Stimulated activated CD8-positive, alpha-beta memory T cell treated with anti-CD3 and anti-CD28 coated beads, Interleukin-7, amount 100 ng/mL, for 24 hours (primary cell): ENCODE measurements around the gene NFE2L2.
A peak's percentile ranks its signal among the peaks of the same experiment; 100 is the strongest.
"Not testable (repeated sequence)": the region's sequence is repeated elsewhere in the genome, so short reads cannot be mapped to it uniquely, and the experiment has no call there.

Experiments used
- DNase-seq: peaks from one replicate; pipeline ENCODE4 v3.0.0-alpha.2; 2020; ENCODE audit warnings: low read depth

Gene NFE2L2

GRCh38 chr2:177281400-177282180 lies 17.1 kb upstream of the NFE2L2 start:
- DNase-seq = no peak

- DNase-seq = no peak
These were observed 15.3 kb upstream of the NFE2L2 start for GRCh38 chr2:177279847-177280246.

GRCh38 chr2:177275743-177276055 lies 11.2 kb upstream of the NFE2L2 start:
- no peak for DNase-seq

GRCh38 chr2:177275040-177275742 lies 10.7 kb upstream of the NFE2L2 start:
- no peak for DNase-seq

- DNase-seq = no peak
These were observed 8.9 kb upstream of the NFE2L2 start for GRCh38 chr2:177273408-177273807.

- DNase-seq = no peak
These were observed 8.2 kb upstream of the NFE2L2 start for GRCh38 chr2:177272765-177273164.

- DNase-seq = no peak
These were observed 7.6 kb upstream of the NFE2L2 start for GRCh38 chr2:177271981-177272666.

- DNase-seq = no peak
These were observed 6.0 kb upstream of the NFE2L2 start for GRCh38 chr2:177270531-177270930.

- DNase-seq = no peak
These were observed 4.4 kb upstream of the NFE2L2 start for GRCh38 chr2:177268901-177269300.

- DNase-seq = no peak
These were observed 3.8 kb upstream of the NFE2L2 start for GRCh38 chr2:177268187-177268871.

GRCh38 chr2:177266955-177267354 lies 2.4 kb upstream of the NFE2L2 start:
- DNase-seq = not testable (repeated sequence)

- DNase-seq = no peak
These were observed 1.6 kb upstream of the NFE2L2 start for GRCh38 chr2:177265824-177266817.

GRCh38 chr2:177264209-177264692 lies 276 bp downstream of the NFE2L2 start:
- DNase-seq = no peak

- peak; percentile 86 for DNase-seq
These were observed 897 bp downstream of the NFE2L2 start for GRCh38 chr2:177263451-177264208.

- no peak for DNase-seq
These were observed 1.5 kb downstream of the NFE2L2 start for GRCh38 chr2:177262958-177263450.

- no peak for DNase-seq
These were observed 2.4 kb downstream of the NFE2L2 start for GRCh38 chr2:177262092-177262491.

- no peak for DNase-seq
These were observed 3.1 kb downstream of the NFE2L2 start for GRCh38 chr2:177261116-177262060.

- DNase-seq = no peak
These were observed 4.1 kb downstream of the NFE2L2 start for GRCh38 chr2:177260379-177260778.

GRCh38 chr2:177258059-177258458 lies 6.5 kb downstream of the NFE2L2 start:
- no peak for DNase-seq
